Measurements from ENCODE around the gene HEBP1. TPM values are rescaled to one million over a fixed set of nuclear protein-coding genes. Genes with fewer than 3 reads are reported as not detected.
A peak's percentile ranks its signal among the peaks of the same experiment; 100 is the strongest.

The HEBP1 gene
- total RNA-seq (10 to 100 TPM; 37.4 to 57.6 (median 49.1) TPM), polyA plus RNA-seq (10 to 100 TPM; 25.8 to 41.6 TPM)

DNA sequence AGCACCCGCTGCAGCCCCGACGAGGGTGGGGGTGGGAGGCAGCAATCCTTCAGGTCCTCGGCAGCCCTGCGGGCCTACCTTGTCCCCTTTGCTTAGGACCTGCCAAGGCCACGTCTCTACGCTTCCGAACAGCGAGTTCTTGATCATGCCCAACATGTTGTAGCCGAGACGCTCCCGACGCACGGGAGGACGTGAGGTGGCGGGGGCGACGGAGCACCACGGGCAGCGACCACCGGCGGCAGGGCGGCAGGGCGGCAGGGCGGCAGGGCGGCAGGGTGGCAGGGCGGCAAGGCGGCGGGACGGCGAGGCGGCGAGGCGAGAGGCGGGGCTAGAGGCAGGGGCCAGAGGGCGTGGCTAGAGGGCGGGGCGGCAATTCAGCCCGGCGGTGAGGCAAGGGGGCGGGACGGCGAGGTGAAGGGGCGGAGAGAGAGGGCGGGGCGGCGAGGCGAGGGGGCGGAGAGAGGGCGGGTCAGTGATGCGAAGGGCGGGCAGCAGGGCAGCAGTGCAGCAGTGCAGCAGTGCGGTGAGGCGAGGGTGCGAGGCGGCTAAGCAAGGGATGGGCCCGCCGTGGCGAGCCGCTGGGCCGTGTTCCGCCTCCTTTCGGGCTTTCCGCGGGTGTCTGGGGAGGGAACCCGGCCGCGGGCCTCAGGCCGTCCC is at the start of gene HEBP1:
Gene HEBP1, minus strand, starts transcription at position 307 of the 657 bp plus-strand sequence. Its CDS starts 151 bp downstream, at position 156.
- Histone ChIP-seq H3K27ac (peak within 1 kb of the TSS; percentile 60 to 92 (median 83)), H3K27me3 (no peaks in the 10 kb centered on the region), H3K4me3 (peak within 1 kb of the TSS; percentile 64 to 78 (median 70)), H3K9me3 (no peaks in the 10 kb centered on the region), H3K4me1 (peaks cover 6 to 16% (median 16%) of the 10 kb centered on the region in 3 donors), H3K36me3 (no peaks in the 10 kb centered on the region)
- ATAC-seq (peak; percentile 91 to 97 (median 93)), DNase-seq (peak; percentile 93 to 99 (median 97)), FAIRE-seq (no peak)
- intact Hi-C loops (cut with DNase I): no loop called here
- TF ChIP-seq, protein P1, sequence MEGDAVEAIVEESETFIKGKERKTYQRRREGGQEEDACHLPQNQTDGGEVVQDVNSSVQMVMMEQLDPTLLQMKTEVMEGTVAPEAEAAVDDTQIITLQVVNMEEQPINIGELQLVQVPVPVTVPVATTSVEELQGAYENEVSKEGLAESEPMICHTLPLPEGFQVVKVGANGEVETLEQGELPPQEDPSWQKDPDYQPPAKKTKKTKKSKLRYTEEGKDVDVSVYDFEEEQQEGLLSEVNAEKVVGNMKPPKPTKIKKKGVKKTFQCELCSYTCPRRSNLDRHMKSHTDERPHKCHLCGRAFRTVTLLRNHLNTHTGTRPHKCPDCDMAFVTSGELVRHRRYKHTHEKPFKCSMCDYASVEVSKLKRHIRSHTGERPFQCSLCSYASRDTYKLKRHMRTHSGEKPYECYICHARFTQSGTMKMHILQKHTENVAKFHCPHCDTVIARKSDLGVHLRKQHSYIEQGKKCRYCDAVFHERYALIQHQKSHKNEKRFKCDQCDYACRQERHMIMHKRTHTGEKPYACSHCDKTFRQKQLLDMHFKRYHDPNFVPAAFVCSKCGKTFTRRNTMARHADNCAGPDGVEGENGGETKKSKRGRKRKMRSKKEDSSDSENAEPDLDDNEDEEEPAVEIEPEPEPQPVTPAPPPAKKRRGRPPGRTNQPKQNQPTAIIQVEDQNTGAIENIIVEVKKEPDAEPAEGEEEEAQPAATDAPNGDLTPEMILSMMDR (IDR thresholded peaks at IDR 0.05): no peak
- 1% methylated on average over 38 to 69 of the region's 69 CpGs for WGBS, 2 donors

DNA sequence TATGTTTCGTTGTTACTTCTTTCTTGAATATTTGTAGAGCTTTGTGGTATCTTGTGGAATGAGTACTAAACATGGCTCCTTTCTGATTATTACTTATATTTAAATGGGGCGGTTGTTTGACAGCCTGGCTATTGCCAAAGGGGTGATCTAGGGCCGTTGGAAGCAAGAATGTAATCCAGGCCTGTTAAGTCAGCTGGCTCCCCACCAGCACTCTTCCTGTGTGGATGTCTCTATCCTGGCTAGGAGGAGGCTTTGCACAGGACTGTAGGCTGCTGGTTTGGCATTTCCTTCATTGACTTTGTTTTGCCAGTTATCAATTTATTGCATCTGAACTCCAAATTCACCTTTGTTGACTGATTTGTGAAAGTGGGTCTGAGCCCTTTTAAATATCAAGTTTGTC is 49.8 kb upstream of the HEBP1 start:
- Histone ChIP-seq H3K4me3 (no peak overlapping the region), H3K27ac (no peak overlapping the region), H3K36me3 (no peaks in the 10 kb centered on the region), H3K27me3 (no peaks in the 10 kb centered on the region), H3K4me1 (peaks cover 0 to 8% (median 2%) of the 10 kb centered on the region in 3 donors), H3K9me3 (no peaks in the 10 kb centered on the region)
- FAIRE-seq (no peak), DNase-seq (no peak), ATAC-seq (no peak)
- intact Hi-C loops (cut with DNase I): no loop called here
- TF ChIP-seq, protein P1 (IDR thresholded peaks at IDR 0.05): no peak
- 65 to 74% methylated on average over 3 of the region's 3 CpGs for WGBS, 2 donors

DNA sequence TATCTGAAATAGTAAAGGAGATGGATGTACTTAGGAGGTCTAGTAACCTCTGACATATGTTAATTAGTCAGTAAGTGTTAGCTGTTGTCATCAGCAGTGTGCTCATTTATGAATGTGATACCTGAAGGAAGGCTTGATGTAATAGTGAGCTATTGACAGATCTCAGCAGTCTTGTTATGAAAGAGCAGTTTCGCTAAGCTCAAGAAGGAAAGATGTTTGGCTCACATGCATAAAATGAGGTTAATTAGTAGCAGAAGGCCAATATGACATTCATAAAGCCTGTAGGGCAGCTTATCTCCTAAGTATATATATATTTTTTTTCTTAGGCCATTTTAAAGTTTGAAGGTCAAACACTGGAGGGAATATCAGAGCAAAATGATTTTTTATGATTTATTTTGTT is 46.9 kb upstream of the HEBP1 start:
- no peaks in the 10 kb centered on the region for H3K36me3 ChIP-seq
- 16 to 19% methylated on average over 1 of the region's 1 CpG for WGBS, 2 donors
- peaks cover 0 to 10% (median 2%) of the 10 kb centered on the region in 3 donors for H3K4me1 ChIP-seq
- FAIRE-seq (peak; percentile 64), ATAC-seq (no peak), DNase-seq (no peak)
- TF ChIP-seq, protein P1 (IDR thresholded peaks at IDR 0.05): no peak
- H3K9me3 ChIP-seq: no peaks in the 10 kb centered on the region
- no peaks in the 10 kb centered on the region for H3K27me3 ChIP-seq
- intact Hi-C loops (cut with DNase I): no loop called here
- H3K27ac ChIP-seq: no peak overlapping the region
- H3K4me3 ChIP-seq: no peak overlapping the region

- 97 to 98% methylated on average over 8 of the region's 8 CpGs for WGBS, 2 donors
- FAIRE-seq: no peak
Measured at GRCh38 chr12:13045816-13046215, 45.8 kb upstream of the HEBP1 start.

More at GRCh38 chr12:13045816-13046215, 45.8 kb upstream of the HEBP1 start:
- TF ChIP-seq, protein P1 (IDR thresholded peaks at IDR 0.05): no peak
- ATAC-seq: no peak
- intact Hi-C loops (cut with DNase I): no loop called here
- H3K4me3 ChIP-seq: no peak overlapping the region
- H3K27me3 ChIP-seq: no peaks in the 10 kb centered on the region
- H3K9me3 ChIP-seq: no peaks in the 10 kb centered on the region
- no peak overlapping the region for H3K27ac ChIP-seq
- DNase-seq: no peak
- H3K36me3 ChIP-seq: no peaks in the 10 kb centered on the region
- H3K4me1 ChIP-seq: peaks cover 0 to 10% (median 2%) of the 10 kb centered on the region in 3 donors
